ENCODE data around the gene KIAA1210. TPM values are rescaled to one million over a fixed set of nuclear protein-coding genes. Genes with fewer than 3 reads are reported as not detected.
A peak's percentile ranks its signal among the peaks of the same experiment; 100 is the strongest.

Gene KIAA1210
- total RNA-seq, 1 experiment from 2014 or later, result not detected

- in situ Hi-C loops (cut with HindIII; ENCODE audit: low pct_unique_long_range_greater_than_20kb, low sequenced_read_pairs) (no loop called here), intact Hi-C loops (cut with micrococcal nuclease; ENCODE audit: unreplicated experiment) (no loop called here)
- H3K9me3 ChIP-seq (ENCODE audit: control insufficient read depth, insufficient read depth, low read depth, low read length), result no peaks in the 10 kb centered on the region
- H3K4me3 ChIP-seq (ENCODE audit: low read depth in 2 of 2, low read length in 2 of 2), result no peak overlapping the region
- no peak for DNase-seq (ENCODE audit: low read depth, low spot score)
- ATAC-seq, result no peak
- BruUV-seq (replicated peaks), result no TSS peak
- ChIA-PET POLR2A (no interaction called here), CTCF (no interaction called here)
- no peak for TF ChIP-seq REST (IDR thresholded peaks at IDR 0.05; ENCODE audit: insufficient read depth in 1 of 2, low read depth in 2 of 2, low read length in 1 of 2)
- no peak for TF ChIP-seq TCF7L2 (IDR thresholded peaks at IDR 0.05; ENCODE audit: low read depth, low read length)
- no peak for TF ChIP-seq POLR2AphosphoS5 (IDR thresholded peaks at IDR 0.05; ENCODE audit: low read depth, low read length)
- no peak for TF ChIP-seq SIN3A (IDR thresholded peaks at IDR 0.05; ENCODE audit: borderline replicate concordance, insufficient read depth, low read depth, low read length)
- TF ChIP-seq, protein P1, sequence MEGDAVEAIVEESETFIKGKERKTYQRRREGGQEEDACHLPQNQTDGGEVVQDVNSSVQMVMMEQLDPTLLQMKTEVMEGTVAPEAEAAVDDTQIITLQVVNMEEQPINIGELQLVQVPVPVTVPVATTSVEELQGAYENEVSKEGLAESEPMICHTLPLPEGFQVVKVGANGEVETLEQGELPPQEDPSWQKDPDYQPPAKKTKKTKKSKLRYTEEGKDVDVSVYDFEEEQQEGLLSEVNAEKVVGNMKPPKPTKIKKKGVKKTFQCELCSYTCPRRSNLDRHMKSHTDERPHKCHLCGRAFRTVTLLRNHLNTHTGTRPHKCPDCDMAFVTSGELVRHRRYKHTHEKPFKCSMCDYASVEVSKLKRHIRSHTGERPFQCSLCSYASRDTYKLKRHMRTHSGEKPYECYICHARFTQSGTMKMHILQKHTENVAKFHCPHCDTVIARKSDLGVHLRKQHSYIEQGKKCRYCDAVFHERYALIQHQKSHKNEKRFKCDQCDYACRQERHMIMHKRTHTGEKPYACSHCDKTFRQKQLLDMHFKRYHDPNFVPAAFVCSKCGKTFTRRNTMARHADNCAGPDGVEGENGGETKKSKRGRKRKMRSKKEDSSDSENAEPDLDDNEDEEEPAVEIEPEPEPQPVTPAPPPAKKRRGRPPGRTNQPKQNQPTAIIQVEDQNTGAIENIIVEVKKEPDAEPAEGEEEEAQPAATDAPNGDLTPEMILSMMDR (IDR thresholded peaks at IDR 0.05), result no peak
- H3K36me3 ChIP-seq (ENCODE audit: control insufficient read depth, insufficient read depth, low read length), result no peaks in the 10 kb centered on the region
- peak overlapping the region; percentile 73 for H3K27ac ChIP-seq (ENCODE audit: low read length)
- no peaks in the 10 kb centered on the region for H3K27me3 ChIP-seq (ENCODE audit: control insufficient read depth, insufficient read depth, low read length)
- peaks cover 25% of the 10 kb centered on the region for H3K4me1 ChIP-seq (ENCODE audit: control insufficient read depth, insufficient read depth, low read length)
These were observed 85.6 kb downstream of the KIAA1210 start for GRCh38 chrX:119042040-119042439.

DNA sequence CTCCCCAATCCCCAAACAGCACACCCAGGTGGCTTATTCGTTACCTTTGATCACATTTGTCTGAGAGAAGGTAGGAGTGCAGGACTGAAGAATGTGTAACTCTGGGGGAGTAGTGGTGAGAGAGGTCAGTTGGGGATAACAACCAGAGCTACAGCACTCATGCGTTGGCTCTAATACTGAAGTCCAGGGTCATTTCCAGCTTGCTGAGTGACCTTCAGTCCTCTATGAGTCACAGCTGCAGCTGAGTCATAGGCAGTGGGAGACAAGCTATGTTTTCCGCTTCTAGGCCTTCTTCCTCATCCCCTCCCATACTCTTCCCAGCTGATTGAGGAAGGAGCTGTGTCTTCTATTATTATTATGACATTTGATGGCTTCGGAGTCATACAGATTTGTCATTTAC is 86.4 kb downstream of the KIAA1210 start:
- ChIA-PET CTCF (interaction anchor here (0.5 to 0.6 kb wide), 2 partner anchors 42 to 1158 kb away, joined by 3 read pairs; no protein-coding TSS in a partner anchor), POLR2A (no interaction called here)
- Histone ChIP-seq H3K27ac (ENCODE audit: low read length) (peak overlapping the region; percentile 73), H3K4me3 (ENCODE audit: low read depth in 2 of 2, low read length in 2 of 2) (no peak overlapping the region), H3K27me3 (ENCODE audit: control insufficient read depth, insufficient read depth, low read length) (no peaks in the 10 kb centered on the region), H3K36me3 (ENCODE audit: control insufficient read depth, insufficient read depth, low read length) (no peaks in the 10 kb centered on the region), H3K4me1 (ENCODE audit: control insufficient read depth, insufficient read depth, low read length) (peaks cover 25% of the 10 kb centered on the region), H3K9me3 (ENCODE audit: control insufficient read depth, insufficient read depth, low read depth, low read length) (no peaks in the 10 kb centered on the region)
- BruUV-seq (replicated peaks), result no TSS peak
- TF ChIP-seq SIN3A (IDR thresholded peaks at IDR 0.05; ENCODE audit: borderline replicate concordance, insufficient read depth, low read depth, low read length) (no peak), TCF7L2 (IDR thresholded peaks at IDR 0.05; ENCODE audit: low read depth, low read length) (peak; percentile 69), POLR2AphosphoS5 (IDR thresholded peaks at IDR 0.05; ENCODE audit: low read depth, low read length) (peak; percentile 51; the same call in 1 of the 2 replicates)
- ATAC-seq (peak; percentile 98), DNase-seq (ENCODE audit: low read depth, low spot score) (peak; percentile 67)
- intact Hi-C loops (cut with micrococcal nuclease; ENCODE audit: unreplicated experiment) (no loop called here), in situ Hi-C loops (cut with HindIII; ENCODE audit: low pct_unique_long_range_greater_than_20kb, low sequenced_read_pairs) (no loop called here)

GRCh38 chrX:119040432-119040831 is 87.2 kb downstream of the KIAA1210 start:
- no peaks in the 10 kb centered on the region for H3K36me3 ChIP-seq (ENCODE audit: control insufficient read depth, insufficient read depth, low read length)
- ATAC-seq, result peak; percentile 19
- H3K27ac ChIP-seq (ENCODE audit: low read length), result peak overlapping the region; percentile 73
- no TSS peak for BruUV-seq (replicated peaks)
- intact Hi-C loops (cut with micrococcal nuclease; ENCODE audit: unreplicated experiment), result no loop called here
- TF ChIP-seq POLR2AphosphoS5 (IDR thresholded peaks at IDR 0.05; ENCODE audit: low read depth, low read length), result no peak
- TF ChIP-seq TCF7L2 (IDR thresholded peaks at IDR 0.05; ENCODE audit: low read depth, low read length), result no peak
- no peak for TF ChIP-seq REST (IDR thresholded peaks at IDR 0.05; ENCODE audit: insufficient read depth in 1 of 2, low read depth in 2 of 2, low read length in 1 of 2)
- TF ChIP-seq, protein P1 (IDR thresholded peaks at IDR 0.05), result no peak
- TF ChIP-seq SIN3A (IDR thresholded peaks at IDR 0.05; ENCODE audit: borderline replicate concordance, insufficient read depth, low read depth, low read length), result no peak
- DNase-seq (ENCODE audit: low read depth, low spot score), result no peak
- no peak overlapping the region for H3K4me3 ChIP-seq (ENCODE audit: low read depth in 2 of 2, low read length in 2 of 2)
- H3K27me3 ChIP-seq (ENCODE audit: control insufficient read depth, insufficient read depth, low read length), result no peaks in the 10 kb centered on the region
- H3K9me3 ChIP-seq (ENCODE audit: control insufficient read depth, insufficient read depth, low read depth, low read length), result no peaks in the 10 kb centered on the region
- ChIA-PET POLR2A (no interaction called here), CTCF (no interaction called here)
- in situ Hi-C loops (cut with HindIII; ENCODE audit: low pct_unique_long_range_greater_than_20kb, low sequenced_read_pairs), result no loop called here
- peaks cover 25% of the 10 kb centered on the region for H3K4me1 ChIP-seq (ENCODE audit: control insufficient read depth, insufficient read depth, low read length)

All from Panc1 (cell line).